Measurements from ENCODE around the gene SNRNP35. TPM values are rescaled to one million over a fixed set of nuclear protein-coding genes. Genes with fewer than 3 reads are reported as not detected.

Gene SNRNP35
- total and polyA plus RNA-seq, 9 of the 15 experiments (the other 6 are each of a cell fraction or from before 2014, with no cell fraction given): 17.7 to 41.0 (median 25.5) TPM

DNA sequence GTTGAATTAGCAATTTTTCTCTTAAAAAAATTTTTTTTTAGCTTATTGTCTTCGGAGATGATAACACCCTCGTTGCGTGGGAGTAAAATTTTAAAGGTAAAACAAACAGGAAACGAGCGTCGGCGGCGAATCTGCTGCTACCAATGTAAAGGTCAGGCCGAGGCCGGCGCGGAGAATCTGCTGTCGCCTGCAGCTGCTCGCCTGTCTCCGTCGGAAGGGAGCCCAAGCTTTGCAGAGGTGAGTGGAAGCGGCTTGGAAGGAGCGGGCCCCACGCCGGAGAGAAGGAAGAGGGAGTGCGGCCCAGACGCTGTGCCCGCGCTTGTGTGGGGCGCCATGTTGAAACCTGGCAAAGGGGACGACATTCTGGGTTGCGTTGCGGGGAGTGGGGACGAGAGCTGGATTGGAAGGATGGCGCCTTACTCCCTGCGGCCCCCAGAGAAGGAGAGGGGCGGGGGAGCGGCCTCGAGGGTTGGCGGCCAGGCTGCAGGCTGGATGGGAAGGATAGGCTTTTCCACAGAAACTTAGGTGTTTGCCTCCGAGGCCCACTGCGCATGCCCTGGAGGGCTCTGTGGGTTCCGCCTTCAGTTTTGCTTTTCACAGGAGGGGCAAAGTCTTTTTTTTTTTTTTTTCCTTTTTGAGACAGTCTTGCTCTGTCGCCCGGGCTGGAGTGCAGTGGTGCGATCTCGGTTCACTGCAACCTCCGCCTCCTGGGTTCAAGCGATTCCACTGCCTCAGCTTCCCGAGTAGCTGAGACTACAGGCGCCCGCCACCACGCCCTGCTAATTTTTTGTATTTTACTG is at the start of gene SNRNP35 (continued):
- TF ChIP-seq TSHZ1 (CRISPR knock-in tag; IDR thresholded peaks at IDR 0.05) (no peak), CREB3L1 (IDR thresholded peaks at IDR 0.05; ENCODE audit: borderline replicate concordance, low read depth) (peak; percentile 70; the same call in 1 of the 2 replicates), RUNX1 (IDR thresholded peaks at IDR 0.05; ENCODE audit: low read depth) (0 out of 2 replicates have a peak, but pooled peaks have one; percentile 35), ZBTB7A (IDR thresholded peaks at IDR 0.05; ENCODE audit: borderline replicate concordance, control insufficient read depth, low read depth, low read length) (peak; percentile 8; the same call in 1 of the 2 replicates), CBX2 (IDR thresholded peaks at IDR 0.05; ENCODE audit: insufficient read depth, low read length, poor library complexity, severe bottlenecking) (no peak), POU5F1 (IDR thresholded peaks at IDR 0.05; ENCODE audit: borderline replicate concordance, low read depth, low read length, partially characterized antibody) (no peak), ZNF778 (CRISPR knock-in tag; IDR thresholded peaks at IDR 0.05) (no peak), ZNF24 (IDR thresholded peaks at IDR 0.05) (no peak), ETS1 (conservative IDR thresholded peaks at IDR 0.05; ENCODE audit: control insufficient read depth, low read depth, low read length) (peak; percentile 42; the same call in 1 of the 2 replicates), ATF1 (CRISPR knock-in tag; IDR thresholded peaks at IDR 0.05) (no peak), ATF1 (tag; IDR thresholded peaks at IDR 0.05) (peak; percentile 87), MAFK (IDR thresholded peaks at IDR 0.05; ENCODE audit: low read length) (no peak), POLR3A (IDR thresholded peaks at IDR 0.05; ENCODE audit: borderline replicate concordance, extremely low read depth, insufficient read depth, insufficient read length) (no peak), ZNF282 (CRISPR knock-in tag; IDR thresholded peaks at IDR 0.05) (no peak), CAMTA2 (CRISPR knock-in tag; conservative IDR thresholded peaks at IDR 0.05) (no peak), NR3C1 (CRISPR knock-in tag; IDR thresholded peaks at IDR 0.05) (no peak), KAT2B (IDR thresholded peaks at IDR 0.05; ENCODE audit: low read depth, low read length) (no peak), EWSR1 (IDR thresholded peaks at IDR 0.05; ENCODE audit: borderline replicate concordance, low read depth, partially characterized antibody) (no peak)
- TF ChIP-seq, protein P1, sequence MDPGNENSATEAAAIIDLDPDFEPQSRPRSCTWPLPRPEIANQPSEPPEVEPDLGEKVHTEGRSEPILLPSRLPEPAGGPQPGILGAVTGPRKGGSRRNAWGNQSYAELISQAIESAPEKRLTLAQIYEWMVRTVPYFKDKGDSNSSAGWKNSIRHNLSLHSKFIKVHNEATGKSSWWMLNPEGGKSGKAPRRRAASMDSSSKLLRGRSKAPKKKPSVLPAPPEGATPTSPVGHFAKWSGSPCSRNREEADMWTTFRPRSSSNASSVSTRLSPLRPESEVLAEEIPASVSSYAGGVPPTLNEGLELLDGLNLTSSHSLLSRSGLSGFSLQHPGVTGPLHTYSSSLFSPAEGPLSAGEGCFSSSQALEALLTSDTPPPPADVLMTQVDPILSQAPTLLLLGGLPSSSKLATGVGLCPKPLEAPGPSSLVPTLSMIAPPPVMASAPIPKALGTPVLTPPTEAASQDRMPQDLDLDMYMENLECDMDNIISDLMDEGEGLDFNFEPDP (CRISPR knock-in tag; IDR thresholded peaks at IDR 0.05): no peak

Measured in K562 (cell line).